HEK293T (cell line): Measurements from ENCODE around the gene IL17B.

ENCODE experiments used
- SUZ12 ChIP-seq: fragments of 450-650 bp; IDR thresholded peaks from 2 replicates; pipeline ENCODE4 v1.6.1; 2016; ENCODE audit warnings: mild to moderate bottlenecking
- TARDBP ChIP-seq: fragments of 450-650 bp; IDR thresholded peaks from 2 replicates; pipeline ENCODE4 v1.6.1; 2016
- TF ChIP-seq, protein P1 (sequence below): fragments of 450-650 bp; IDR thresholded peaks from 2 replicates; pipeline ENCODE4 v1.6.1; 2016

DNA sequence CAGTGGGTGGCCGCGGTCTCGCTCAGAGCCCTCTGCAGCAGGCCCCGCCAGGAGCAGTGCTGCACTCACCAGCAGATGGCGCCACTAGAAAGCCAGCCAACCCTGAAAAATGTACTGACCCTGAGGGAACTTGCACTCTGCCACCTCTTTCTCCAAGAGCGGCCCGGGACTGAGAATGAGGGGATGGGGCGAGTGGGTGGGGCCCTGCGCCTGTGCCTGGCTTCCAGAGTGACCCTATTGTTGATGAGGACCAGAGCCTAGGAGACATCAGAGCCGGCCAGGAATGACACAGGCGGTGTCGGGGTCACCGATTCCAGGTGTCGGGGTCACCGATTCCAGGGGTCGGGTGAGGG, 2.9 kb upstream of the IL17B start:
- TF ChIP-seq TARDBP (no peak), SUZ12 (no peak)
- TF ChIP-seq, protein P1, sequence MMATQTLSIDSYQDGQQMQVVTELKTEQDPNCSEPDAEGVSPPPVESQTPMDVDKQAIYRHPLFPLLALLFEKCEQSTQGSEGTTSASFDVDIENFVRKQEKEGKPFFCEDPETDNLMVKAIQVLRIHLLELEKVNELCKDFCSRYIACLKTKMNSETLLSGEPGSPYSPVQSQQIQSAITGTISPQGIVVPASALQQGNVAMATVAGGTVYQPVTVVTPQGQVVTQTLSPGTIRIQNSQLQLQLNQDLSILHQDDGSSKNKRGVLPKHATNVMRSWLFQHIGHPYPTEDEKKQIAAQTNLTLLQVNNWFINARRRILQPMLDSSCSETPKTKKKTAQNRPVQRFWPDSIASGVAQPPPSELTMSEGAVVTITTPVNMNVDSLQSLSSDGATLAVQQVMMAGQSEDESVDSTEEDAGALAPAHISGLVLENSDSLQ, result no peak
